ENCODE measurements around the gene COA4. TPM values are rescaled to one million over a fixed set of nuclear protein-coding genes. Genes with fewer than 3 reads are reported as not detected.

COA4 gene
- total RNA-seq, 1 experiment from 2014 or later = 97.0 TPM

GRCh38 chr11:73830261-73830660 is 46.4 kb downstream of the COA4 start:
- no peaks in the 10 kb centered on the region for H3K9me2 ChIP-seq (ENCODE audit: insufficient read depth)
- POLR2A ChIA-PET = no interaction called here
- CTCF ChIA-PET = no interaction called here
- ATAC-seq (no peak), DNase-seq (ENCODE audit: low read depth, low spot score) (no peak)
- H3K36me3 ChIP-seq (ENCODE audit: control insufficient read depth in 1 of 2, insufficient read depth in 2 of 2, low read length in 2 of 2) = 0 out of 4 replicates have a peak, but pooled peaks cover 0 to 4% of the 10 kb centered on the region in 2 experiments
- no peak overlapping the region for H3K4me3 ChIP-seq (replicated peaks in 1 of 2; ENCODE audit: low read depth in 1 of 2, low read length in 2 of 2)
- intact Hi-C loops (cut with micrococcal nuclease) = no loop called here
- BruUV-seq (replicated peaks) = TSS peak; percentile 20
- H3K4me1 ChIP-seq (ENCODE audit: control insufficient read depth in 1 of 2, insufficient read depth in 2 of 2, low read length in 2 of 2) = no peaks in the 10 kb centered on the region
- H3K27ac ChIP-seq (ENCODE audit: low read depth, low read length) = no peak overlapping the region
- RAD21 ChIA-PET (ENCODE audit: low non-redundant PET in 1 of 2, low total read pairs in 2 of 2, uncharacterized antibody in 2 of 2, unreplicated experiment in 2 of 2) = no interaction called here
- H3K9me3 ChIP-seq (ENCODE audit: control insufficient read depth in 1 of 2, insufficient read depth in 1 of 2, low read depth in 1 of 2, low read length in 2 of 2) = no peaks in the 10 kb centered on the region
- no peak overlapping the region for H3K9ac ChIP-seq (ENCODE audit: low read length)
- H3K27me3 ChIP-seq (ENCODE audit: insufficient read depth, low read length) = no peaks in the 10 kb centered on the region
- H3K79me2 ChIP-seq (ENCODE audit: insufficient read depth, low read length) = no peaks in the 10 kb centered on the region
- no peak overlapping the region for H3K4me2 ChIP-seq (ENCODE audit: low read length)
- no peak for TF ChIP-seq FOSL1 (IDR thresholded peaks at IDR 0.05; ENCODE audit: low read depth)
- TF ChIP-seq CBX3 (IDR thresholded peaks at IDR 0.05; ENCODE audit: low read depth) = no peak
- TF ChIP-seq SP1 (IDR thresholded peaks at IDR 0.05; ENCODE audit: low read depth) = no peak
- TF ChIP-seq ELF1 (IDR thresholded peaks at IDR 0.05; ENCODE audit: borderline replicate concordance, low read depth) = no peak
- no peak for TF ChIP-seq EZH2 (IDR thresholded peaks at IDR 0.05)
- TF ChIP-seq REST (IDR thresholded peaks at IDR 0.05; ENCODE audit: low read depth) = no peak
- H4K20me1 ChIP-seq (ENCODE audit: insufficient read depth) = no peaks in the 10 kb centered on the region
- no peak overlapping the region for H2AFZ ChIP-seq (ENCODE audit: low read depth, low read length, poor library complexity, severe bottlenecking)

Other genes with a start within 250 kb of the COA4 start
- 22.9 TPM for gene PLEKHB1, start 230.3 kb downstream of the COA4 start, total RNA-seq (2021; ENCODE audit: unreplicated experiment)
- 121 TPM for gene RAB6A, start 115.8 kb downstream of the COA4 start, total RNA-seq (2021; ENCODE audit: unreplicated experiment)
- gene MRPL48, start 89.0 kb downstream of the COA4 start, total RNA-seq (2021; ENCODE audit: unreplicated experiment) = 66.8 TPM
- gene PAAF1, start 153 bp upstream of the COA4 start, total RNA-seq (2021; ENCODE audit: unreplicated experiment) = 15.5 TPM
- gene DNAJB13, start 74.2 kb upstream of the COA4 start, total RNA-seq (2021; ENCODE audit: unreplicated experiment) = 0.22 TPM
- gene UCP2, start 106.0 kb upstream of the COA4 start, total RNA-seq (2021; ENCODE audit: unreplicated experiment) = 20.4 TPM
- 1.3 TPM for gene UCP3, start 132.2 kb upstream of the COA4 start, total RNA-seq (2021; ENCODE audit: unreplicated experiment)

Data from HCT116 (cell line).